Esophagus (tissue), 2 donors: ENCODE results near the gene SLX4. TPM values are rescaled to one million over a fixed set of nuclear protein-coding genes. Genes with fewer than 3 reads are reported as not detected.

ENCODE experiments used
- H3K27ac ChIP-seq, 2 donors: one replicate each; pipeline ENCODE4 v1.5.1; 2013; ENCODE audit warnings: low read depth in 2 of 2, mild to moderate bottlenecking in 2 of 2, inconsistent platforms in 1 of 2, low read length in 1 of 2, moderate library complexity in 1 of 2
- H3K27me3 ChIP-seq, 2 donors: one replicate each; pipeline ENCODE4 v1.6.1; 2013; ENCODE audit warnings: low read length in 2 of 2, control low read depth in 1 of 2, mild to moderate bottlenecking in 1 of 2; ENCODE audit not compliant: insufficient read depth in 2 of 2, control insufficient read depth in 1 of 2
- H3K36me3 ChIP-seq, 2 donors: one replicate each; pipeline ENCODE4 v1.6.1; 2013; ENCODE audit warnings: low read length in 1 of 2; ENCODE audit not compliant: control insufficient read depth in 2 of 2, insufficient read depth in 2 of 2
- H3K4me1 ChIP-seq, 2 donors: one replicate each; pipeline ENCODE4 v1.6.1; 2013; ENCODE audit warnings: low read length in 1 of 2; ENCODE audit not compliant: control insufficient read depth in 2 of 2, insufficient read depth in 2 of 2
- H3K4me3 ChIP-seq, 2 donors: one replicate each; pipeline ENCODE4 v1.5.1; 2013; ENCODE audit warnings: low read length in 2 of 2, mild to moderate bottlenecking in 2 of 2, low read depth in 1 of 2, moderate library complexity in 1 of 2
- H3K9me3 ChIP-seq, 2 donors: one replicate each; pipeline ENCODE4 v1.6.1; 2013; ENCODE audit warnings: mild to moderate bottlenecking in 2 of 2, low read depth in 1 of 2, low read length in 1 of 2, moderate library complexity in 1 of 2; ENCODE audit not compliant: control insufficient read depth in 2 of 2, insufficient read depth in 1 of 2
- WGBS, 2 donors: extraction: QIAGEN DNeasy Blood & Tissue Kit; methylation state at CpG; one replicate each; pipeline ENCODE4 v1.1.7; 2013; 5-methylcytosine and 5-hydroxymethylcytosine counted together
- polyA plus RNA-seq, 2 donors: library from polyadenylated mRNA; stranded (reverse); fragments of 200-250 nt; gene quantifications; one replicate each; pipeline ENCODE4 v1.2.3, GENCODE V29; 2013
- donor health status: healthy with polysubstance abuse.
- donor health status: Bipolar disorder and iron deficiency.

SLX4 gene
- polyA plus RNA-seq, 2 donors = 1.6 to 3.5 TPM

- Histone ChIP-seq H3K27ac (no peak overlapping the region), H3K4me1 (peaks cover 0 to 8% of the 10 kb centered on the region in 2 donors)
- 55 to 70% methylated on average over 10 of the region's 10 CpGs for WGBS, 2 donors
Observed at GRCh38 chr16:3548445-3548844, 63.0 kb downstream of the SLX4 start.

GRCh38 chr16:3546986-3547682 is 64.3 kb downstream of the SLX4 start:
- H3K4me1 ChIP-seq = peaks cover 0 to 8% of the 10 kb centered on the region in 2 donors
- H3K27me3 ChIP-seq = no peaks in the 10 kb centered on the region
- no peak overlapping the region for H3K27ac ChIP-seq
- H3K36me3 ChIP-seq = no peaks in the 10 kb centered on the region
- no peak overlapping the region for H3K4me3 ChIP-seq
- H3K9me3 ChIP-seq = no peaks in the 10 kb centered on the region
- 87% methylated on average over 15 of the region's 15 CpGs for WGBS, 2 donors

More at GRCh38 chr16:3548445-3548844, 63.0 kb downstream of the SLX4 start:
- H3K27me3 ChIP-seq = no peaks in the 10 kb centered on the region
- no peaks in the 10 kb centered on the region for H3K9me3 ChIP-seq
- H3K36me3 ChIP-seq = no peaks in the 10 kb centered on the region
- no peak overlapping the region for H3K4me3 ChIP-seq

- H3K9me3 ChIP-seq = no peaks in the 10 kb centered on the region
- 79 to 80% methylated on average over 6 of the region's 6 CpGs for WGBS, 2 donors
Observed at GRCh38 chr16:3542601-3543373, 68.6 kb downstream of the SLX4 start.

GRCh38 chr16:3541527-3542155 is 69.8 kb downstream of the SLX4 start:
- Histone ChIP-seq H3K27ac (no peak overlapping the region), H3K27me3 (no peaks in the 10 kb centered on the region), H3K4me3 (no peak overlapping the region), H3K4me1 (no peaks in the 10 kb centered on the region), H3K9me3 (no peaks in the 10 kb centered on the region), H3K36me3 (peaks cover 0 to 5% of the 10 kb centered on the region in 2 donors)
- WGBS, 2 donors = 88% methylated on average over 13 of the region's 13 CpGs

More at GRCh38 chr16:3542601-3543373, 68.6 kb downstream of the SLX4 start:
- Histone ChIP-seq H3K4me3 (no peak overlapping the region), H3K27ac (no peak overlapping the region), H3K36me3 (peaks cover 0 to 5% of the 10 kb centered on the region in 2 donors), H3K4me1 (no peaks in the 10 kb centered on the region), H3K27me3 (no peaks in the 10 kb centered on the region)

GRCh38 chr16:3538222-3538621 is 73.2 kb downstream of the SLX4 start:
- H3K27ac ChIP-seq = no peak overlapping the region
- H3K27me3 ChIP-seq = no peaks in the 10 kb centered on the region
- H3K36me3 ChIP-seq = peaks cover 0 to 13% of the 10 kb centered on the region in 2 donors
- H3K9me3 ChIP-seq = no peaks in the 10 kb centered on the region
- H3K4me1 ChIP-seq = no peaks in the 10 kb centered on the region
- WGBS, 2 donors = 85 to 88% methylated on average over 4 of the region's 4 CpGs
- no peak overlapping the region for H3K4me3 ChIP-seq

GRCh38 chr16:3536851-3537250 is 74.6 kb downstream of the SLX4 start:
- H3K27ac ChIP-seq = no peak overlapping the region
- no peaks in the 10 kb centered on the region for H3K4me1 ChIP-seq
- no peaks in the 10 kb centered on the region for H3K27me3 ChIP-seq
- no peak overlapping the region for H3K4me3 ChIP-seq
- H3K9me3 ChIP-seq = no peaks in the 10 kb centered on the region
- 59 to 66% methylated on average over 4 of the region's 4 CpGs for WGBS, 2 donors
- peaks cover 0 to 18% of the 10 kb centered on the region in 2 donors for H3K36me3 ChIP-seq

GRCh38 chr16:3536271-3536731 is 75.1 kb downstream of the SLX4 start:
- Histone ChIP-seq H3K4me1 (no peaks in the 10 kb centered on the region), H3K27me3 (no peaks in the 10 kb centered on the region), H3K9me3 (no peaks in the 10 kb centered on the region), H3K36me3 (peaks cover 0 to 16% of the 10 kb centered on the region in 2 donors), H3K4me3 (no peak overlapping the region), H3K27ac (no peak overlapping the region)
- 43 to 62% methylated on average over 3 of the region's 3 CpGs for WGBS, 2 donors

GRCh38 chr16:3534126-3534525 is 77.3 kb downstream of the SLX4 start:
- Histone ChIP-seq H3K9me3 (no peaks in the 10 kb centered on the region), H3K27ac (no peak overlapping the region), H3K27me3 (no peaks in the 10 kb centered on the region), H3K36me3 (peaks cover 2 to 19% of the 10 kb centered on the region in 2 donors), H3K4me3 (no peak overlapping the region), H3K4me1 (no peaks in the 10 kb centered on the region)
- 94 to 97% methylated on average over 10 of the region's 10 CpGs for WGBS, 2 donors

GRCh38 chr16:3532741-3533140 is 78.7 kb downstream of the SLX4 start:
- Histone ChIP-seq H3K9me3 (no peaks in the 10 kb centered on the region), H3K36me3 (peaks cover 2 to 21% of the 10 kb centered on the region in 2 donors), H3K4me3 (no peak overlapping the region), H3K27me3 (no peaks in the 10 kb centered on the region), H3K4me1 (no peaks in the 10 kb centered on the region), H3K27ac (no peak overlapping the region)
- 89 to 93% methylated on average over 12 of the region's 12 CpGs for WGBS, 2 donors
